Activated B cell treated with CpG ODN at 0.5 μM for 24 hours (primary cell): ENCODE results near the gene IFNAR1. TPM values are rescaled to one million over a fixed set of nuclear protein-coding genes. Genes with fewer than 3 reads are reported as not detected.

Experiments
- ATAC-seq: fragments of 200-7000 bp; cut with Tn5 transposase; one replicate; pipeline ENCODE4 v1.10.0; 2021; ENCODE audit warnings: low read depth, mild to moderate bottlenecking, moderate library complexity
- CTCF ChIA-PET: fragments of 350-600 bp; sonication (Branson Sonifier 250); formaldehyde crosslinking; loops from one replicate; lab custom pipeline; 2021; ENCODE audit warnings: antibody characterized with exemption; lab: Charles Lee
- POLR2A ChIA-PET: fragments of 350-600 bp; sonication (Branson Sonifier 250); formaldehyde crosslinking; loops from one replicate; lab custom pipeline; 2021; ENCODE audit warnings: antibody characterized with exemption; lab: Charles Lee
- DNase-seq: peaks from one replicate; pipeline ENCODE4 v3.0.0; 2022
- H3K27ac Mint-ChIP-seq: one replicate; pipeline ENCODE4 v1.8.0; 2020; ENCODE audit warnings: mixed read lengths
- H3K27me3 Mint-ChIP-seq: one replicate; pipeline ENCODE4 v1.8.0; 2021; ENCODE audit warnings: mixed read lengths
- H3K36me3 Mint-ChIP-seq: one replicate; pipeline ENCODE4 v1.8.0; 2021; ENCODE audit warnings: low read depth, mixed read lengths
- H3K4me1 Mint-ChIP-seq: one replicate; pipeline ENCODE4 v1.8.0; 2021; ENCODE audit warnings: mixed read lengths
- H3K4me3 Mint-ChIP-seq: one replicate; pipeline ENCODE4 v1.8.0; 2020; ENCODE audit warnings: mild to moderate bottlenecking, mixed read lengths
- H3K9me3 Mint-ChIP-seq: one replicate; pipeline ENCODE4 v1.8.0; 2020; ENCODE audit warnings: mixed read lengths
- CTCF ChIP-seq: fragments of 200-600 bp; IDR thresholded peaks from one replicate; pipeline ENCODE4 v1.8.0; 2022; ENCODE audit warnings: antibody characterized with exemption, mild to moderate bottlenecking
- intact Hi-C: fragments of 100-400 bp; cut with micrococcal nuclease; formaldehyde crosslinking; loops from one replicate; pipeline ENCODE4 v1.15.1; 2024
- total RNA-seq: library from RNA; stranded (reverse); gene quantifications from 2 replicates; pipeline ENCODE4 v1.2.3, GENCODE V29; 2022

IFNAR1 gene
- total RNA-seq, 1 donor from 2014 or later: 34.5 TPM

- POLR2A ChIA-PET: interaction anchor here (0.5 to 2.0 kb wide), 12 partner anchors 9 to 164 kb away, joined by 3 to 11 read pairs (median 5); partner anchors contain the start of genes IFNAR1 and IL10RB
- Mint-ChIP-seq H3K4me3 (no peak overlapping the region), H3K9me3 (peaks cover 16% of the 10 kb centered on the region), H3K27me3 (no peaks in the 10 kb centered on the region), H3K27ac (peak overlapping the region; percentile 70), H3K36me3 (peaks cover 6% of the 10 kb centered on the region), H3K4me1 (peaks cover 66% of the 10 kb centered on the region)
- intact Hi-C loops: no loop called here
- CTCF ChIA-PET: interaction anchor here (1.5 to 2.0 kb wide), 2 partner anchors 8 to 12 kb away, joined by 4 to 8 read pairs; no protein-coding TSS in a partner anchor
- ATAC-seq: no peak
- no peak for TF ChIP-seq CTCF
- no peak for DNase-seq
These were observed 43.8 kb downstream of the IFNAR1 start for GRCh38 chr21:33368576-33368975.

GRCh38 chr21:33369586-33369985 is 44.8 kb downstream of the IFNAR1 start:
- intact Hi-C loops: no loop called here
- POLR2A ChIA-PET: interaction anchor here (1.9 to 3.3 kb wide), 2 partner anchors 8 to 44 kb away, joined by 5 to 25 read pairs; partner anchors contain the start of gene IFNAR1

GRCh38 chr21:33370305-33370704 is 45.5 kb downstream of the IFNAR1 start:
- intact Hi-C loops: no loop called here
- ChIA-PET POLR2A (interaction anchor here (1.6 to 3.3 kb wide), 2 partner anchors 9 to 104 kb away, joined by 4 to 25 read pairs; partner anchors contain the start of gene IL10RB), CTCF (interaction anchor here (2.0 kb wide), 2 partner anchors 9 kb away, joined by 6 to 8 read pairs; no protein-coding TSS in a partner anchor)
- no peak for TF ChIP-seq CTCF
- Mint-ChIP-seq H3K4me3 (no peak overlapping the region), H3K27me3 (no peaks in the 10 kb centered on the region), H3K9me3 (peaks cover 16% of the 10 kb centered on the region), H3K4me1 (peaks cover 73% of the 10 kb centered on the region), H3K36me3 (peaks cover 6% of the 10 kb centered on the region), H3K27ac (peak overlapping the region; percentile 70)
- DNase-seq (no peak), ATAC-seq (no peak)

More at GRCh38 chr21:33369586-33369985, 44.8 kb downstream of the IFNAR1 start:
- H3K4me1 Mint-ChIP-seq: peaks cover 68% of the 10 kb centered on the region
- H3K4me3 Mint-ChIP-seq: no peak overlapping the region
- H3K36me3 Mint-ChIP-seq: peaks cover 6% of the 10 kb centered on the region
- ATAC-seq: no peak
- TF ChIP-seq CTCF: no peak
- CTCF ChIA-PET: interaction anchor here (1.5 to 2.0 kb wide), 2 partner anchors 9 to 11 kb away, joined by 4 to 8 read pairs; no protein-coding TSS in a partner anchor
- peaks cover 16% of the 10 kb centered on the region for H3K9me3 Mint-ChIP-seq
- no peaks in the 10 kb centered on the region for H3K27me3 Mint-ChIP-seq
- no peak for DNase-seq
- H3K27ac Mint-ChIP-seq: peak overlapping the region; percentile 37

- ATAC-seq (no peak), DNase-seq (no peak)
- no peak for TF ChIP-seq CTCF
- Mint-ChIP-seq H3K9me3 (peaks cover 13% of the 10 kb centered on the region), H3K4me1 (peaks cover 80% of the 10 kb centered on the region), H3K27me3 (no peaks in the 10 kb centered on the region), H3K4me3 (no peak overlapping the region), H3K36me3 (peaks cover 6% of the 10 kb centered on the region), H3K27ac (peak overlapping the region; percentile 70)
- intact Hi-C loops: no loop called here
- POLR2A ChIA-PET: interaction anchor here (0.7 to 3.3 kb wide), 5 partner anchors 10 to 111 kb away, joined by 3 to 25 read pairs (median 4); partner anchors contain the start of genes IFNAR1, IFNGR2 and IL10RB
- CTCF ChIA-PET: interaction anchor here (0.6 to 2.0 kb wide), 3 partner anchors 10 to 74 kb away, joined by 3 to 6 read pairs (median 3); no protein-coding TSS in a partner anchor
These were observed 46.6 kb downstream of the IFNAR1 start for GRCh38 chr21:33371366-33371765.

- POLR2A ChIA-PET: interaction anchor here (0.6 to 4.6 kb wide), 4 partner anchors 10 to 173 kb away, joined by 5 to 52 read pairs (median 16); no protein-coding TSS in a partner anchor
- peaks cover under 1% of the 10 kb centered on the region for H3K9me3 Mint-ChIP-seq
- H3K27ac Mint-ChIP-seq: peak overlapping the region; percentile 63
- intact Hi-C loops: no loop called here
- no peaks in the 10 kb centered on the region for H3K27me3 Mint-ChIP-seq
- ATAC-seq (no peak), DNase-seq (no peak)
- peaks cover under 1% of the 10 kb centered on the region for H3K36me3 Mint-ChIP-seq
- H3K4me3 Mint-ChIP-seq: peak overlapping the region; percentile 11
- CTCF ChIA-PET: interaction anchor here (2.0 to 6.1 kb wide), 2 partner anchors 11 kb away, joined by 6 to 28 read pairs; no protein-coding TSS in a partner anchor
- H3K4me1 Mint-ChIP-seq: peaks cover 85% of the 10 kb centered on the region
- TF ChIP-seq CTCF: no peak
These were observed 47.8 kb downstream of the IFNAR1 start for GRCh38 chr21:33372582-33372981.
